ENCODE measurements around the gene PLLP.

DNA sequence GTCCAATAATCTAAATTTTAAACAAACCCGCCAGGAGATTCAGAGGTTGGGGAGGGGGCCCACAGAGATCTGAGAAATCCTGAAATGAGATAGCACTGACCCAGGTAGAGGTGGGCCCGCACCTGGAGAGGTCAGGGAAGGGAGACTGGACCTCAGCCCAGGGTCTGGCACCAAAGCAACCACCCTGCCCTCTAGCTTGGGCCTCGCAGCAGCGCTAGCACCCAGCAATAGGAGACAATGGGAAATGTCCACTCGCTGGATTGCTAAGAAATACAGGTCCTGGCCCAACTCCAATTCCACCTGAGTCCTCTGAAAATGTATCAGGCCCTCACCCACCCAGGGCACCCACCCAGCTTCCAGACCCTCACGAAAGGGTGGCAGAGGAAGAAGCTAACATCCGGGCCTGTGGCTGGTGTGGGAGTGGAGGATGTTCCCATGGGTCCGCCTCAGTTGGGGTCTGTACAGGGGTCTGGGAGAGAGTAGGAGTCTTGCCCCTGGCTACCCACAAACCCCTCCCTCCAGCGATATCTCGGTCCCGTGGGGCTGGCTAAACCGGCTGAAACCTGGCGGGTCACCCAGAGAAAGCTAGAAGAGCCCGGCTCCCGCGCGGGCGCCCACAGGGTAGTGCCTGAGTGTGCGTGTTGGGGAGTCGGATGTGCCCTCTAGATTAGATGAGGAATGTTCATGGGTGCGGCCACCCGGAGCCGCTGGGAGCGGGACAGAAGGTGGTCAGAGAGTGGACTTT lies 1.1 kb downstream of the PLLP start:
- TF ChIP-seq, protein P1, sequence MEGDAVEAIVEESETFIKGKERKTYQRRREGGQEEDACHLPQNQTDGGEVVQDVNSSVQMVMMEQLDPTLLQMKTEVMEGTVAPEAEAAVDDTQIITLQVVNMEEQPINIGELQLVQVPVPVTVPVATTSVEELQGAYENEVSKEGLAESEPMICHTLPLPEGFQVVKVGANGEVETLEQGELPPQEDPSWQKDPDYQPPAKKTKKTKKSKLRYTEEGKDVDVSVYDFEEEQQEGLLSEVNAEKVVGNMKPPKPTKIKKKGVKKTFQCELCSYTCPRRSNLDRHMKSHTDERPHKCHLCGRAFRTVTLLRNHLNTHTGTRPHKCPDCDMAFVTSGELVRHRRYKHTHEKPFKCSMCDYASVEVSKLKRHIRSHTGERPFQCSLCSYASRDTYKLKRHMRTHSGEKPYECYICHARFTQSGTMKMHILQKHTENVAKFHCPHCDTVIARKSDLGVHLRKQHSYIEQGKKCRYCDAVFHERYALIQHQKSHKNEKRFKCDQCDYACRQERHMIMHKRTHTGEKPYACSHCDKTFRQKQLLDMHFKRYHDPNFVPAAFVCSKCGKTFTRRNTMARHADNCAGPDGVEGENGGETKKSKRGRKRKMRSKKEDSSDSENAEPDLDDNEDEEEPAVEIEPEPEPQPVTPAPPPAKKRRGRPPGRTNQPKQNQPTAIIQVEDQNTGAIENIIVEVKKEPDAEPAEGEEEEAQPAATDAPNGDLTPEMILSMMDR (IDR thresholded peaks at IDR 0.05 in 8 of 11, conservative IDR thresholded peaks at IDR 0.05 in 3 of 11), result no peak
- TF ChIP-seq POLR2A (IDR thresholded peaks at IDR 0.05) (no peak), POLR2AphosphoS5 (IDR thresholded peaks at IDR 0.05) (no peak)

Measured in spleen (tissue), 7 donors.